Neural cell (in vitro differentiated cells): Measurements from ENCODE around the gene LRP5. TPM values are rescaled to one million over a fixed set of nuclear protein-coding genes. Genes with fewer than 3 reads are reported as not detected.

Experiments
- H2AFZ ChIP-seq: fragments of 200-600, 300-800 bp; sonication (generic), shearing (Covaris generic); 2 replicates; pipeline ENCODE4 v1.6.0; 2014; ENCODE audit warnings: low read depth, mild to moderate bottlenecking, antibody characterized with exemption, low read length, moderate library complexity
- H3F3A ChIP-seq: fragments of 200-600 bp; shearing (Covaris generic); 2 replicates; pipeline ENCODE4 v1.6.1; 2016; ENCODE audit warnings: mild to moderate bottlenecking, moderate library complexity, mixed read lengths, antibody characterized with exemption, low read length; ENCODE audit not compliant: insufficient read depth, poor library complexity, severe bottlenecking
- H3K27ac ChIP-seq: fragments of 200-600, 300-800 bp; sonication (generic), shearing (Covaris generic); 2 replicates; pipeline ENCODE4 v1.5.1; 2014; ENCODE audit warnings: mild to moderate bottlenecking, low read length, moderate library complexity
- H3K27me3 ChIP-seq: fragments of 300-800, 200-600 bp; sonication (generic), shearing (Covaris generic); 2 replicates; pipeline ENCODE4 v1.6.0; 2014; ENCODE audit warnings: mild to moderate bottlenecking, low read depth, low read length, moderate library complexity; ENCODE audit not compliant: insufficient read depth
- H3K36me3 ChIP-seq: fragments of 300-800, 200-600 bp; sonication (generic), shearing (Covaris generic); 2 replicates; pipeline ENCODE4 v1.5.1; 2014; ENCODE audit warnings: mild to moderate bottlenecking, antibody characterized with exemption, low read length, moderate library complexity; ENCODE audit not compliant: insufficient read depth
- H3K4me2 ChIP-seq: fragments of 300-800, 200-600 bp; sonication (generic), shearing (Covaris generic); 2 replicates; pipeline ENCODE4 v1.6.0; 2014; ENCODE audit warnings: mild to moderate bottlenecking, low read length
- H3K4me3 ChIP-seq: fragments of 300-800, 200-600 bp; sonication (generic), shearing (Covaris generic); 2 replicates; pipeline ENCODE4 v1.5.1; 2014; ENCODE audit warnings: mild to moderate bottlenecking, low read length, moderate library complexity
- H3K79me2 ChIP-seq: fragments of 200-600 bp; shearing (Covaris generic); replicated peaks from 2 replicates; pipeline ENCODE4 v1.6.0; 2014; ENCODE audit warnings: mild to moderate bottlenecking, low read length, moderate library complexity; ENCODE audit not compliant: insufficient read depth
- H3K9ac ChIP-seq: fragments of 300-800, 200-600 bp; sonication (generic), shearing (Covaris generic); 2 replicates; pipeline ENCODE4 v1.6.1; 2016; ENCODE audit warnings: mild to moderate bottlenecking, low read length, mixed read lengths
- H3K9me2 ChIP-seq: fragments of 200-600 bp; shearing (Covaris generic); 2 replicates; pipeline ENCODE4 v1.6.1; 2016; ENCODE audit warnings: mild to moderate bottlenecking, low read length, mixed read lengths; ENCODE audit not compliant: insufficient read depth
- H3K9me3 ChIP-seq: fragments of 200-600, 300-800 bp; sonication (generic), shearing (Covaris generic); 2 replicates; pipeline ENCODE4 v1.6.1; 2016; ENCODE audit warnings: mild to moderate bottlenecking, mixed run types, low read length, moderate library complexity, mixed read lengths
- H4K20me1 ChIP-seq: fragments of 200-600 bp; shearing (Covaris generic); 2 replicates; pipeline ENCODE4 v1.6.1; 2016; ENCODE audit warnings: mild to moderate bottlenecking, mixed run types; ENCODE audit not compliant: insufficient read depth
- EP300 ChIP-seq: fragments of 450-650 bp; conservative IDR thresholded peaks from 2 replicates; pipeline ENCODE4 v1.6.1; 2014; ENCODE audit warnings: antibody characterized with exemption, mild to moderate bottlenecking, moderate library complexity; ENCODE audit not compliant: poor library complexity, severe bottlenecking
- EZH2 ChIP-seq: fragments of 200-600, 300-800 bp; shearing (Covaris generic), sonication (generic); IDR thresholded peaks from 2 replicates; pipeline ENCODE4 v1.6.1; 2014; ENCODE audit warnings: antibody characterized with exemption, low read length, borderline replicate concordance, mild to moderate bottlenecking; ENCODE audit not compliant: insufficient read depth, poor library complexity, severe bottlenecking
- MXI1 ChIP-seq: fragments of 450-650 bp; conservative IDR thresholded peaks from 2 replicates; pipeline ENCODE4 v1.6.1; 2014; ENCODE audit warnings: antibody characterized with exemption, mild to moderate bottlenecking; ENCODE audit not compliant: poor library complexity, severe bottlenecking
- POLR2AphosphoS5 ChIP-seq: IDR thresholded peaks from 2 replicates; pipeline ENCODE4 v1.6.1; 2012
- RAD21 ChIP-seq: fragments of 450-650 bp; conservative IDR thresholded peaks from 2 replicates; pipeline ENCODE4 v1.6.1; 2014; ENCODE audit warnings: antibody characterized with exemption, mild to moderate bottlenecking, moderate library complexity
- SMC3 ChIP-seq: fragments of 450-650 bp; conservative IDR thresholded peaks from 2 replicates; pipeline ENCODE4 v1.6.1; 2014; ENCODE audit warnings: antibody characterized with exemption, mild to moderate bottlenecking, moderate library complexity; ENCODE audit not compliant: poor library complexity
- TAF1 ChIP-seq: IDR thresholded peaks from 2 replicates; pipeline ENCODE4 v1.6.1; 2012; ENCODE audit warnings: low read depth
- polyA plus RNA-seq: library from polyadenylated mRNA; depleted of rRNA; stranded (reverse); fragments of >200 nt; gene quantifications from 2 replicates; pipeline ENCODE4 v1.2.3, GENCODE V29; 2014
- TF ChIP-seq, protein P1 (sequence below): IDR thresholded peaks from 2 replicates; pipeline ENCODE4 v1.6.1; 2012; ENCODE audit warnings: borderline replicate concordance
- TF ChIP-seq, protein P2 (sequence below): fragments of 450-650 bp; IDR thresholded peaks from 2 replicates; pipeline ENCODE4 v1.5.1; 2014; ENCODE audit warnings: antibody characterized with exemption, mild to moderate bottlenecking, moderate library complexity; ENCODE audit not compliant: poor library complexity, severe bottlenecking

The LRP5 gene
- polyA plus RNA-seq, 1 donor from 2014 or later: 3.0 TPM

DNA sequence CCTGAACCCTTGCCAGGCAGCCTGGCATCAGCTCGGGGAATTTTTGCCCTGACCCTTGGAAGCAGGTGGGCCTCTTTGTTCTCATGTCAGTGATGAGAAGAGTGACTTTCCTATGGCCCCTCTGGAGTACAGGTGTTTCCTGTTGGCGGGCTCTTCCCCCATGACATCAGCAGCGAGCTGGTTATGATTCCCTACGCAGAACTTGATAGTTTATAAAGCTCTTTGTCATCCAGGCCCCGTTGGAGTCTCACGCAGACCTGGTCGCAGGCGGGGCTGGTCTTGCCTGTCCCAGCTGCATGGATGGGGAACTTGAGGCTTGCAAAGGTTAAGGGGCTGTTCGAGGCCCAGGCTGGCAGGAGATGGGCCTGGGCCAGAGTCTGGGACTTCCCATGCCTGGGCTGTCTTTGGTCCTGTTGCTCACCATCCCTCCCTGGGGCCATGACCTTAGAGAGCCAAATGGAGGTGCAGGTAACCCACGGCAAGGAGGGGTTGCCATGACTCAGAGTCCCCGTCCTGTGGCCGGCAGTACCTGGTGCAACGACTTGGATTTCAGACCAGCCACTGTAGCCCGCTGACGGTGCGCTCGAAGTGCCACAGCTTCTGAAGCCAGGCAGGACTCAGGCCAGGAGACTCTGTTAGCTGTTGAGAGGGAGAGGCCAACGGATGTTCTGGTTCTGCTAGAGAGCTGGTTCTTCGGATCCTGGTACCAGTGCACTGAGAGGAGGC, 102.3 kb downstream of the LRP5 start:
- no peak overlapping the region for H3K4me2 ChIP-seq
- no peak overlapping the region for H3K9ac ChIP-seq
- no peak overlapping the region for H2AFZ ChIP-seq
- no peaks in the 10 kb centered on the region for H3K9me3 ChIP-seq
- H4K20me1 ChIP-seq: no peaks in the 10 kb centered on the region
- H3K27me3 ChIP-seq: no peaks in the 10 kb centered on the region
- no peak overlapping the region for H3K27ac ChIP-seq
- H3K36me3 ChIP-seq: no peaks in the 10 kb centered on the region
- TF ChIP-seq, protein P1, sequence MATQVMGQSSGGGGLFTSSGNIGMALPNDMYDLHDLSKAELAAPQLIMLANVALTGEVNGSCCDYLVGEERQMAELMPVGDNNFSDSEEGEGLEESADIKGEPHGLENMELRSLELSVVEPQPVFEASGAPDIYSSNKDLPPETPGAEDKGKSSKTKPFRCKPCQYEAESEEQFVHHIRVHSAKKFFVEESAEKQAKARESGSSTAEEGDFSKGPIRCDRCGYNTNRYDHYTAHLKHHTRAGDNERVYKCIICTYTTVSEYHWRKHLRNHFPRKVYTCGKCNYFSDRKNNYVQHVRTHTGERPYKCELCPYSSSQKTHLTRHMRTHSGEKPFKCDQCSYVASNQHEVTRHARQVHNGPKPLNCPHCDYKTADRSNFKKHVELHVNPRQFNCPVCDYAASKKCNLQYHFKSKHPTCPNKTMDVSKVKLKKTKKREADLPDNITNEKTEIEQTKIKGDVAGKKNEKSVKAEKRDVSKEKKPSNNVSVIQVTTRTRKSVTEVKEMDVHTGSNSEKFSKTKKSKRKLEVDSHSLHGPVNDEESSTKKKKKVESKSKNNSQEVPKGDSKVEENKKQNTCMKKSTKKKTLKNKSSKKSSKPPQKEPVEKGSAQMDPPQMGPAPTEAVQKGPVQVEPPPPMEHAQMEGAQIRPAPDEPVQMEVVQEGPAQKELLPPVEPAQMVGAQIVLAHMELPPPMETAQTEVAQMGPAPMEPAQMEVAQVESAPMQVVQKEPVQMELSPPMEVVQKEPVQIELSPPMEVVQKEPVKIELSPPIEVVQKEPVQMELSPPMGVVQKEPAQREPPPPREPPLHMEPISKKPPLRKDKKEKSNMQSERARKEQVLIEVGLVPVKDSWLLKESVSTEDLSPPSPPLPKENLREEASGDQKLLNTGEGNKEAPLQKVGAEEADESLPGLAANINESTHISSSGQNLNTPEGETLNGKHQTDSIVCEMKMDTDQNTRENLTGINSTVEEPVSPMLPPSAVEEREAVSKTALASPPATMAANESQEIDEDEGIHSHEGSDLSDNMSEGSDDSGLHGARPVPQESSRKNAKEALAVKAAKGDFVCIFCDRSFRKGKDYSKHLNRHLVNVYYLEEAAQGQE: no peak
- TF ChIP-seq MXI1 (no peak), RAD21 (no peak), EZH2 (no peak), EP300 (no peak), SMC3 (no peak), TAF1 (no peak), POLR2AphosphoS5 (no peak)
- TF ChIP-seq, protein P2, sequence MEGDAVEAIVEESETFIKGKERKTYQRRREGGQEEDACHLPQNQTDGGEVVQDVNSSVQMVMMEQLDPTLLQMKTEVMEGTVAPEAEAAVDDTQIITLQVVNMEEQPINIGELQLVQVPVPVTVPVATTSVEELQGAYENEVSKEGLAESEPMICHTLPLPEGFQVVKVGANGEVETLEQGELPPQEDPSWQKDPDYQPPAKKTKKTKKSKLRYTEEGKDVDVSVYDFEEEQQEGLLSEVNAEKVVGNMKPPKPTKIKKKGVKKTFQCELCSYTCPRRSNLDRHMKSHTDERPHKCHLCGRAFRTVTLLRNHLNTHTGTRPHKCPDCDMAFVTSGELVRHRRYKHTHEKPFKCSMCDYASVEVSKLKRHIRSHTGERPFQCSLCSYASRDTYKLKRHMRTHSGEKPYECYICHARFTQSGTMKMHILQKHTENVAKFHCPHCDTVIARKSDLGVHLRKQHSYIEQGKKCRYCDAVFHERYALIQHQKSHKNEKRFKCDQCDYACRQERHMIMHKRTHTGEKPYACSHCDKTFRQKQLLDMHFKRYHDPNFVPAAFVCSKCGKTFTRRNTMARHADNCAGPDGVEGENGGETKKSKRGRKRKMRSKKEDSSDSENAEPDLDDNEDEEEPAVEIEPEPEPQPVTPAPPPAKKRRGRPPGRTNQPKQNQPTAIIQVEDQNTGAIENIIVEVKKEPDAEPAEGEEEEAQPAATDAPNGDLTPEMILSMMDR: no peak
- no peaks in the 10 kb centered on the region for H3K9me2 ChIP-seq
- H3F3A ChIP-seq: no peaks in the 10 kb centered on the region
- no peaks in the 10 kb centered on the region for H3K79me2 ChIP-seq
- no peak overlapping the region for H3K4me3 ChIP-seq

DNA sequence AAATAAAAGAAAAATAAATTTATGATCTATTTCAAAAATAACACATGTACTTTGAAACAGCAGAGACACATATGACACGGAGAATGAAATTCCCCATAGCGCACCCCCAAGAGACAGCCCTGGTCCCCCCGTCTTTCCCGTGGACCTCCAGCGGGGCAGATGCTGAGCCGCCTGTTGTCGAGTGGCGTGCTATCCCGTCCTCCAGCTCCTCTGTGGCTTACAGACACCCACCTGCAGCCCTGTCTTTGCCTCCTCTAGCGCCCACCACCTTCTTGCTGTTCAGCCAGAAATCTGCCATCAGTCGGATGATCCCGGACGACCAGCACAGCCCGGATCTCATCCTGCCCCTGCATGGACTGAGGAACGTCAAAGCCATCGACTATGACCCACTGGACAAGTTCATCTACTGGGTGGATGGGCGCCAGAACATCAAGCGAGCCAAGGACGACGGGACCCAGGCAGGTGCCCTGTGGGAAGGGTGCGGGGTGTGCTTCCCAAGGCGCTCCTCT, 103.7 kb downstream of the LRP5 start:
- H3K4me3 ChIP-seq: no peak overlapping the region
- no peaks in the 10 kb centered on the region for H3F3A ChIP-seq
- no peak overlapping the region for H3K9ac ChIP-seq
- H3K27ac ChIP-seq: no peak overlapping the region
- H3K27me3 ChIP-seq: no peaks in the 10 kb centered on the region
- H3K9me2 ChIP-seq: no peaks in the 10 kb centered on the region
- H2AFZ ChIP-seq: no peak overlapping the region
- H3K36me3 ChIP-seq: no peaks in the 10 kb centered on the region
- H3K79me2 ChIP-seq: no peaks in the 10 kb centered on the region
- H4K20me1 ChIP-seq: no peaks in the 10 kb centered on the region
- TF ChIP-seq TAF1 (no peak), SMC3 (no peak), RAD21 (no peak), POLR2AphosphoS5 (no peak), EP300 (no peak), MXI1 (no peak), EZH2 (no peak)
- TF ChIP-seq, protein P1: no peak
- TF ChIP-seq, protein P2: no peak
- no peak overlapping the region for H3K4me2 ChIP-seq
- no peaks in the 10 kb centered on the region for H3K9me3 ChIP-seq
